B cell (primary cell): ENCODE data around the gene BPIFB3. TPM values are rescaled to one million over a fixed set of nuclear protein-coding genes. Genes with fewer than 3 reads are reported as not detected.

Experiments
- ATAC-seq: fragments of 200-7000 bp; cut with Tn5 transposase; one replicate; pipeline ENCODE4 v1.10.0; 2021; ENCODE audit warnings: low read depth, mild to moderate bottlenecking, moderate number of reproducible peaks, moderate library complexity
- CTCF ChIA-PET: fragments of 350-600 bp; sonication (Branson Sonifier 250); formaldehyde crosslinking; loops from one replicate; lab custom pipeline; 2021; ENCODE audit warnings: antibody characterized with exemption, inconsistent platforms; lab: Charles Lee
- POLR2A ChIA-PET: fragments of 350-600 bp; sonication (Branson Sonifier 250); formaldehyde crosslinking; loops from one replicate; lab custom pipeline; 2021; ENCODE audit warnings: antibody characterized with exemption; lab: Charles Lee
- DNase-seq: peaks from one replicate; pipeline ENCODE4 v3.0.0; 2013
- H2AFZ ChIP-seq: 2 replicates; pipeline ENCODE4 v1.6.1; 2012; ENCODE audit warnings: mild to moderate bottlenecking, low read depth, low read length; ENCODE audit not compliant: insufficient read depth, poor library complexity, severe bottlenecking
- H3K27ac ChIP-seq, 2 donors: 1 replicate in 1 of 2; 2 replicates in 1 of 2; pipeline ENCODE4 v1.5.1; 2012 to 2013; ENCODE audit warnings: low read length in 2 of 2, mild to moderate bottlenecking in 2 of 2, moderate library complexity in 1 of 2
- H3K27me3 ChIP-seq, 4 experiments: fragments of 200-600 bp in 1 of 4; sonication (generic) in 1 of 4; replicated peaks in 1 of 4; 1 replicate in 2 of 4; 2 replicates in 2 of 4; pipeline versions ENCODE4 v1.6.1 to v1.7.0; 2013 to 2016; ENCODE audit warnings: low read length in 3 of 4, mild to moderate bottlenecking in 2 of 4, mixed read lengths in 1 of 4, moderate library complexity in 1 of 4; ENCODE audit not compliant: insufficient read depth in 4 of 4, control insufficient read depth in 3 of 4; ENCODE audit errors: control extremely low read depth in 1 of 4
- H3K36me3 ChIP-seq, 2 experiments: replicated peaks in 1 of 2; 1 replicate in 1 of 2; 2 replicates in 1 of 2; pipeline versions ENCODE4 v1.6.1 to v1.7.1; 2013; ENCODE audit warnings: low read length in 1 of 2; ENCODE audit not compliant: insufficient read depth in 2 of 2, control insufficient read depth in 1 of 2; ENCODE audit errors: control extremely low read depth in 1 of 2, extremely low read depth in 1 of 2
- H3K4me1 ChIP-seq, 2 donors: fragments of 200-600 bp in 1 of 2; sonication (generic) in 1 of 2; 1 replicate in 1 of 2; 2 replicates in 1 of 2; pipeline versions ENCODE4 v1.5.1 to v1.6.1; 2013 to 2017; ENCODE audit warnings: low read length in 2 of 2; ENCODE audit not compliant: control insufficient read depth in 2 of 2, insufficient read depth in 2 of 2
- H3K4me2 ChIP-seq: replicated peaks from 2 replicates; pipeline ENCODE3; 2012; ENCODE audit warnings: mild to moderate bottlenecking, low read depth, low read length; ENCODE audit not compliant: poor library complexity, severe bottlenecking
- H3K4me3 ChIP-seq, 5 experiments: fragments of 200-600 bp in 1 of 5; sonication (generic) in 1 of 5; 1 replicate in 3 of 5; 2 replicates in 2 of 5; pipeline versions ENCODE4 v1.5.1 to v1.7.0; 2011 to 2016; ENCODE audit warnings: low read length in 4 of 5, mild to moderate bottlenecking in 4 of 5, low read depth in 2 of 5, control low read depth in 1 of 5, moderate library complexity in 1 of 5; ENCODE audit not compliant: insufficient read depth in 1 of 5; ENCODE audit errors: control extremely low read depth in 1 of 5, extremely low read depth in 1 of 5
- H3K79me2 ChIP-seq: fragments of 200-600 bp; sonication (generic); one replicate; pipeline ENCODE4 v1.6.0; 2016; ENCODE audit warnings: low read length; ENCODE audit not compliant: control insufficient read depth, insufficient read depth
- H3K9ac ChIP-seq: fragments of 200-600 bp; sonication (generic); 2 replicates; pipeline ENCODE4 v1.6.1; 2017; ENCODE audit warnings: mild to moderate bottlenecking, low read length, moderate library complexity
- H3K9me3 ChIP-seq, 3 donors: one replicate each; pipeline versions ENCODE4 v1.6.1 to v1.7.1; 2013; ENCODE audit warnings: low read length in 2 of 3; ENCODE audit not compliant: control insufficient read depth in 2 of 3, insufficient read depth in 1 of 3; ENCODE audit errors: control extremely low read depth in 1 of 3
- H4K20me1 ChIP-seq: 2 replicates; pipeline ENCODE4 v1.6.0; 2012; ENCODE audit warnings: mild to moderate bottlenecking, low read length; ENCODE audit not compliant: insufficient read depth, control insufficient read depth, poor library complexity, severe bottlenecking
- H3K27ac Mint-ChIP-seq: one replicate; pipeline ENCODE4 v1.8.0; 2021; ENCODE audit warnings: mixed read lengths
- H3K27me3 Mint-ChIP-seq: one replicate; pipeline ENCODE4 v1.8.0; 2021; ENCODE audit warnings: mixed read lengths
- H3K4me1 Mint-ChIP-seq: one replicate; pipeline ENCODE4 v1.8.0; 2021; ENCODE audit warnings: mixed read lengths
- H3K4me3 Mint-ChIP-seq: one replicate; pipeline ENCODE4 v1.8.0; 2021; ENCODE audit warnings: mixed read lengths
- H3K9me3 Mint-ChIP-seq: one replicate; pipeline ENCODE4 v1.8.0; 2022; ENCODE audit warnings: mixed read lengths; ENCODE audit not compliant: insufficient read depth
- EZH2 ChIP-seq: IDR thresholded peaks from 2 replicates; pipeline ENCODE4 v1.6.1; 2012; ENCODE audit warnings: borderline replicate concordance, low read depth, mild to moderate bottlenecking, moderate library complexity, low read length; ENCODE audit not compliant: insufficient read depth, poor library complexity, severe bottlenecking
- WGBS: methylation state at CpG from one replicate; pipeline ENCODE4 v1.1.5; 2013; ENCODE audit warnings: missing lambda C conversion rate; ENCODE audit not compliant: insufficient coverage; 5-methylcytosine and 5-hydroxymethylcytosine counted together
- intact Hi-C: fragments of 100-400 bp; cut with micrococcal nuclease; formaldehyde crosslinking; loops from one replicate; pipeline ENCODE4 v1.10.0; 2022
- polyA plus RNA-seq: library from polyadenylated mRNA; depleted of rRNA; stranded (reverse); fragments of >200 nt; gene quantifications from 2 replicates; pipeline ENCODE4 v1.2.3, GENCODE V29; 2012
- total RNA-seq, 2 donors: library from RNA; stranded (reverse); fragments of 120-200 nt in 1 of 2; gene quantifications; 1 replicate in 1 of 2; 2 replicates in 1 of 2; pipeline versions ENCODE4 v1.2.3 to v1.2.4, GENCODE V29; 2013 to 2022
- TF ChIP-seq, protein P1 (sequence below): fragments of 200-600 bp; IDR thresholded peaks from one replicate; pipeline ENCODE4 v1.8.0; 2022; ENCODE audit warnings: antibody characterized with exemption, mild to moderate bottlenecking

Gene BPIFB3
- total and polyA plus RNA-seq, 2 donors (not counting 1 experiment from before 2014, with no cell fraction given), result not detected

DNA sequence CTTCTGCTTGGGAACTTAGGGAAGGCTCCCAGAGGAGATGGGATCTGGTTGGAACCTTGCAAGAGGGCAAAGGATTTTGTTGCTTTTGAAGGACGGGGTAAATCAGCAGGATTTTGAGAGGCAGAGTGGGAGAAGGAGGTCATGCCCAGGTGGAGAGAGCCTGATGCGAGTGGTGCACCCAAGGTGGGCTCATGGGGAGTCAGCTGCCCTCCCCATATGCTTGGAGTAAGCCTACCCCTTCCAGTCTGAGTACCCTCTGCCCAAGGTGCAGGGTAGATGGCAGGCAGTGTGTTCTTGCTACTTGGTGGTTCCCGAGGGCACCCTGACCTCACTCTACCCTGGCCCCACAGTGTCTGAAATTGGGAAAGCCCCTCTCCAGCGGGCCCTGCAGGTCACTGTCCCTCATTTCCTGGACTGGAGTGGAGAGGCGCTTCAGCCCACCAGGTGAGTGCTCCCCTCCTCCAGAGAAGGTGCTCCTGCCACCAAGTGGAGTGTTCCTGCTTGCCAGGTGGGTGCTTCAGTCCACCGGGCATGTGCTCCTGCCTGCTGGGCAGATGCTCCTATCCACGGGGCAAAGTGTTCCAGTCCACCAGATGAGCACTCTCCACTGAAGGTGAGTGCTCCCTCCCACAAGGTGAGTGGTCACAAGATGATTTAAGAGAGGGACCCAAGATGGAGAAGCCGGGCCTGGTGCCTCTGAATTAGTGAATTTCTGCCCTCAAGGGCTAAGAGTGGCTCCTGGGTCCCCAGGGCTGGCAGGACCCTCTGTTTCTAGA, 42.8 kb upstream of the BPIFB3 start:
- no peaks in the 10 kb centered on the region for H3K27me3 Mint-ChIP-seq
- DNase-seq, result no peak
- H4K20me1 ChIP-seq, result no peaks in the 10 kb centered on the region
- H3K4me1 Mint-ChIP-seq, result peaks cover 2% of the 10 kb centered on the region
- TF ChIP-seq EZH2, result no peak
- TF ChIP-seq, protein P1, sequence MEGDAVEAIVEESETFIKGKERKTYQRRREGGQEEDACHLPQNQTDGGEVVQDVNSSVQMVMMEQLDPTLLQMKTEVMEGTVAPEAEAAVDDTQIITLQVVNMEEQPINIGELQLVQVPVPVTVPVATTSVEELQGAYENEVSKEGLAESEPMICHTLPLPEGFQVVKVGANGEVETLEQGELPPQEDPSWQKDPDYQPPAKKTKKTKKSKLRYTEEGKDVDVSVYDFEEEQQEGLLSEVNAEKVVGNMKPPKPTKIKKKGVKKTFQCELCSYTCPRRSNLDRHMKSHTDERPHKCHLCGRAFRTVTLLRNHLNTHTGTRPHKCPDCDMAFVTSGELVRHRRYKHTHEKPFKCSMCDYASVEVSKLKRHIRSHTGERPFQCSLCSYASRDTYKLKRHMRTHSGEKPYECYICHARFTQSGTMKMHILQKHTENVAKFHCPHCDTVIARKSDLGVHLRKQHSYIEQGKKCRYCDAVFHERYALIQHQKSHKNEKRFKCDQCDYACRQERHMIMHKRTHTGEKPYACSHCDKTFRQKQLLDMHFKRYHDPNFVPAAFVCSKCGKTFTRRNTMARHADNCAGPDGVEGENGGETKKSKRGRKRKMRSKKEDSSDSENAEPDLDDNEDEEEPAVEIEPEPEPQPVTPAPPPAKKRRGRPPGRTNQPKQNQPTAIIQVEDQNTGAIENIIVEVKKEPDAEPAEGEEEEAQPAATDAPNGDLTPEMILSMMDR, result no peak
- H3K79me2 ChIP-seq, result no peaks in the 10 kb centered on the region
- H3K4me2 ChIP-seq, result no peak overlapping the region
- CTCF ChIA-PET, result no interaction called here
- H3K36me3 ChIP-seq, result no peaks in the 10 kb centered on the region
- H3K4me3 ChIP-seq, result no peak overlapping the region
- no peak overlapping the region for H2AFZ ChIP-seq
- H3K4me3 Mint-ChIP-seq, result no peak overlapping the region
- no peak overlapping the region for H3K27ac Mint-ChIP-seq
- WGBS, result 81% methylated on average over 7 of the region's 8 CpGs
- no peaks in the 10 kb centered on the region for H3K9me3 Mint-ChIP-seq
- H3K27me3 ChIP-seq, result no peaks in the 10 kb centered on the region
- H3K4me1 ChIP-seq, result no peaks in the 10 kb centered on the region
- no peak for ATAC-seq
- H3K9me3 ChIP-seq, result peaks cover 0 to 4% (median 0%) of the 10 kb centered on the region in 3 donors
- H3K9ac ChIP-seq, result no peak overlapping the region
- no peak overlapping the region for H3K27ac ChIP-seq
- intact Hi-C loops, result no loop called here
- POLR2A ChIA-PET, result no interaction called here
